H1 (cell line): Measurements from ENCODE around the gene GCSH. TPM values are rescaled to one million over a fixed set of nuclear protein-coding genes. Genes with fewer than 3 reads are reported as not detected.

Experiments used
- CTCF ChIA-PET: fragments of 300-600 bp; sonication (Branson Sonifier 250); formaldehyde crosslinking; loops from one replicate; lab custom pipeline; 2021; ENCODE audit not compliant: partially characterized antibody; lab: Charles Lee
- POLR2A ChIA-PET: fragments of 300-600 bp; sonication (Branson Sonifier 250); formaldehyde crosslinking; loops from one replicate; lab custom pipeline; 2021; ENCODE audit warnings: inconsistent platforms; ENCODE audit not compliant: partially characterized antibody; lab: Charles Lee
- DNase-seq, 2 experiments: peaks; one replicate each; pipeline versions ENCODE4 v3.0.0 to v3.0.0-alpha.2; 2010 to 2022; ENCODE audit warnings: low spot score in 2 of 2, low read depth in 1 of 2, mixed read lengths in 1 of 2
- FAIRE-seq: peaks from 2 replicates; lab custom pipeline; 2011; peaks lifted over from hg19 to GRCh38; lab: Jason Lieb, UNC
- H2AFZ ChIP-seq: 2 replicates; pipeline ENCODE4 v1.8.1; 2012; ENCODE audit warnings: low read length, inconsistent platforms
- H2AK5ac ChIP-seq: 2 replicates; pipeline ENCODE4 v1.6.1; 2013; ENCODE audit warnings: low read depth, low read length
- H2BK120ac ChIP-seq: replicated peaks from 2 replicates; pipeline ENCODE3; 2013; ENCODE audit warnings: low read depth, low read length, inconsistent platforms
- H2BK12ac ChIP-seq: 2 replicates; pipeline ENCODE4 v1.6.1; 2013; ENCODE audit warnings: low read depth, low read length
- H2BK15ac ChIP-seq: 2 replicates; pipeline ENCODE4 v1.6.1; 2013; ENCODE audit warnings: low read length
- H2BK20ac ChIP-seq: 2 replicates; pipeline ENCODE4 v1.6.1; 2013; ENCODE audit warnings: low read length
- H2BK5ac ChIP-seq: 2 replicates; pipeline ENCODE4 v1.6.1; 2013; ENCODE audit warnings: low read depth, low read length
- H3K14ac ChIP-seq: 2 replicates; pipeline ENCODE4 v1.6.1; 2013; ENCODE audit warnings: inconsistent platforms; ENCODE audit not compliant: insufficient read length
- H3K18ac ChIP-seq: 2 replicates; pipeline ENCODE4 v1.6.1; 2013; ENCODE audit warnings: low read length; ENCODE audit errors: extremely low read depth
- H3K23ac ChIP-seq: 2 replicates; pipeline ENCODE4 v1.6.1; 2013; ENCODE audit warnings: inconsistent platforms; ENCODE audit not compliant: insufficient read length
- H3K23me2 ChIP-seq: 2 replicates; pipeline ENCODE4 v1.6.1; 2013; ENCODE audit warnings: low read depth, low read length
- H3K27ac ChIP-seq: 2 replicates; pipeline ENCODE4 v1.6.1; 2011; ENCODE audit warnings: low read depth, low read length, inconsistent platforms
- H3K27me3 ChIP-seq, 4 experiments: replicated peaks in 1 of 4; 1 replicate in 1 of 4; 2 replicates in 3 of 4; pipeline versions ENCODE4 v1.6.1 to v1.8.1; 2011 to 2013; ENCODE audit warnings: low read length in 3 of 4, mild to moderate bottlenecking in 3 of 4, inconsistent platforms in 2 of 4, mixed read lengths in 2 of 4, moderate library complexity in 1 of 4; ENCODE audit not compliant: control insufficient read depth in 3 of 4, insufficient read depth in 3 of 4; ENCODE audit errors: extremely low read depth in 1 of 4
- H3K36me3 ChIP-seq, 4 experiments: 2 replicates each; pipeline versions ENCODE4 v1.6.1 to v1.8.1; 2011 to 2013; ENCODE audit warnings: mild to moderate bottlenecking in 4 of 4, low read length in 3 of 4, moderate library complexity in 2 of 4, control low read depth in 1 of 4, inconsistent platforms in 1 of 4; ENCODE audit not compliant: insufficient read depth in 4 of 4, control insufficient read depth in 2 of 4
- H3K4ac ChIP-seq: replicated peaks from 2 replicates; pipeline ENCODE3; 2013; ENCODE audit warnings: low read length, low read depth, mixed read lengths, inconsistent platforms; ENCODE audit not compliant: insufficient read length
- H3K4me1 ChIP-seq, 4 experiments: replicated peaks in 1 of 4; 1 replicate in 1 of 4; 2 replicates in 3 of 4; pipeline versions ENCODE4 v1.6.1 to v1.8.1; 2011 to 2013; ENCODE audit warnings: low read length in 3 of 4, inconsistent platforms in 2 of 4, mixed read lengths in 1 of 4; ENCODE audit not compliant: insufficient read depth in 4 of 4, control insufficient read depth in 3 of 4
- H3K4me2 ChIP-seq, 2 experiments: 2 replicates each; pipeline versions ENCODE4 v1.6.1 to v1.8.1; 2011 to 2013; ENCODE audit warnings: low read depth in 2 of 2, low read length in 2 of 2, control low read depth in 1 of 2, inconsistent platforms in 1 of 2, mild to moderate bottlenecking in 1 of 2; ENCODE audit not compliant: insufficient read depth in 1 of 2
- H3K4me3 ChIP-seq, 4 experiments: fragments of 200-600, 300-600 bp in 1 of 4; sonication (generic), shearing (Covaris generic), sonication (Bioruptor Twin) in 1 of 4; 2 replicates each; pipeline versions ENCODE4 v1.5.1 to v1.8.1; 2011 to 2016; ENCODE audit warnings: low read length in 4 of 4, low read depth in 3 of 4, control low read depth in 2 of 4, inconsistent platforms in 2 of 4, mild to moderate bottlenecking in 2 of 4, mixed read lengths in 1 of 4, moderate library complexity in 1 of 4; ENCODE audit not compliant: insufficient read depth in 2 of 4; ENCODE audit errors: extremely low read depth in 1 of 4
- H3K56ac ChIP-seq: replicated peaks from 2 replicates; pipeline ENCODE3; 2013; ENCODE audit warnings: low read depth, mild to moderate bottlenecking, mixed read lengths, low read length, inconsistent platforms; ENCODE audit not compliant: insufficient read length
- H3K79me1 ChIP-seq: 2 replicates; pipeline ENCODE4 v1.6.1; 2013; ENCODE audit warnings: low read depth, low read length, control low read depth
- H3K79me2 ChIP-seq, 2 experiments: 2 replicates each; pipeline versions ENCODE4 v1.6.1 to v1.8.1; 2012 to 2013; ENCODE audit warnings: low read length in 2 of 2, mild to moderate bottlenecking in 2 of 2, inconsistent platforms in 1 of 2; ENCODE audit not compliant: insufficient read depth in 2 of 2, control insufficient read depth in 1 of 2
- H3K9ac ChIP-seq, 4 experiments: replicated peaks in 1 of 4; 1 replicate in 1 of 4; 2 replicates in 3 of 4; pipeline versions ENCODE4 v1.6.1 to v1.8.1; 2011 to 2013; ENCODE audit warnings: low read depth in 3 of 4, low read length in 3 of 4, control low read depth in 2 of 4, mild to moderate bottlenecking in 2 of 4, moderate library complexity in 2 of 4, inconsistent platforms in 1 of 4; ENCODE audit errors: extremely low read depth in 1 of 4
- H3K9me3 ChIP-seq, 2 experiments: 2 replicates each; pipeline versions ENCODE4 v1.6.1 to v1.8.1; 2012 to 2013; ENCODE audit warnings: mild to moderate bottlenecking in 2 of 2, moderate library complexity in 2 of 2, control low read depth in 1 of 2, inconsistent platforms in 1 of 2, low read depth in 1 of 2, low read length in 1 of 2, mixed read lengths in 1 of 2; ENCODE audit not compliant: insufficient read depth in 2 of 2
- H4K20me1 ChIP-seq, 2 experiments: replicated peaks in 1 of 2; 2 replicates each; pipeline versions ENCODE3 to v1.8.1; 2011 to 2013; ENCODE audit warnings: inconsistent platforms in 2 of 2, low read length in 2 of 2, mild to moderate bottlenecking in 1 of 2; ENCODE audit not compliant: insufficient read depth in 2 of 2, control insufficient read depth in 1 of 2
- H4K5ac ChIP-seq: 2 replicates; pipeline ENCODE4 v1.6.1; 2013; ENCODE audit warnings: low read length, low read depth, mixed read lengths, inconsistent platforms; ENCODE audit not compliant: insufficient read length
- H4K8ac ChIP-seq: 2 replicates; pipeline ENCODE4 v1.8.0; 2013; ENCODE audit warnings: mild to moderate bottlenecking, moderate library complexity, low read length, inconsistent platforms; ENCODE audit not compliant: insufficient read depth; ENCODE audit errors: extremely low read depth
- H4K91ac ChIP-seq: replicated peaks from 2 replicates; pipeline ENCODE3; 2013; ENCODE audit warnings: low read length, mixed read lengths, inconsistent platforms; ENCODE audit not compliant: insufficient read length
- ASH2L ChIP-seq: fragments of 200-600, 300-600 bp; sonication (generic); IDR thresholded peaks from one replicate; pipeline ENCODE4 v1.7.1; 2017; ENCODE audit warnings: low read length
- CBX5 ChIP-seq: fragments of 300-800, 300-1000 bp; sonication (generic); IDR thresholded peaks from 2 replicates; pipeline ENCODE4 v1.7.1; 2016; ENCODE audit warnings: antibody characterized with exemption, low read length, low read depth
- CEBPB ChIP-seq: IDR thresholded peaks from 2 replicates; pipeline ENCODE4 v1.6.1; 2012; ENCODE audit warnings: low read depth, low read length
- CHD2 ChIP-seq: IDR thresholded peaks from 2 replicates; pipeline ENCODE4 v1.6.1; 2012; ENCODE audit warnings: low read length, improper control_type of control experiment
- CTCF ChIP-seq, 3 experiments: IDR thresholded peaks; 1 replicate in 2 of 3; 2 replicates in 1 of 3; pipeline versions ENCODE4 v1.5.1 to v1.6.1; 2011; ENCODE audit warnings: low read length in 3 of 3, mild to moderate bottlenecking in 3 of 3, inconsistent platforms in 2 of 3, low read depth in 1 of 3, moderate library complexity in 1 of 3; ENCODE audit not compliant: insufficient read depth in 1 of 3; ENCODE audit errors: control extremely low read depth in 1 of 3
- EP300 ChIP-seq, 2 experiments: IDR thresholded peaks; 1 replicate in 1 of 2; 2 replicates in 1 of 2; pipeline ENCODE4 v1.6.1; 2011 to 2012; ENCODE audit warnings: low read depth in 2 of 2, low read length in 2 of 2, mild to moderate bottlenecking in 2 of 2, borderline replicate concordance in 1 of 2, inconsistent platforms in 1 of 2, moderate library complexity in 1 of 2
- RFX5 ChIP-seq: IDR thresholded peaks from 2 replicates; pipeline ENCODE4 v1.6.1; 2011; ENCODE audit warnings: low read depth, low read length, improper control_type of control experiment, borderline replicate concordance
- RNF2 ChIP-seq: fragments of 200-900, 300-1000 bp; sonication (generic); IDR thresholded peaks from 2 replicates; pipeline ENCODE4 v1.7.1; 2016; ENCODE audit warnings: borderline replicate concordance, low read depth, mild to moderate bottlenecking, antibody characterized with exemption, low read length; ENCODE audit not compliant: poor library complexity, severe bottlenecking; ENCODE audit errors: missing control alignments
- RXRA ChIP-seq: IDR thresholded peaks from 2 replicates; pipeline ENCODE4 v1.6.1; 2011; ENCODE audit warnings: low read depth, mild to moderate bottlenecking, low read length, moderate library complexity; ENCODE audit not compliant: insufficient read depth
- SP2 ChIP-seq: IDR thresholded peaks from 2 replicates; pipeline ENCODE4 v1.6.1; 2012; ENCODE audit warnings: mild to moderate bottlenecking, low read length, inconsistent platforms
- TEAD4 ChIP-seq: IDR thresholded peaks from 2 replicates; pipeline ENCODE4 v1.6.1; 2012; ENCODE audit warnings: low read depth, low read length, inconsistent platforms, mixed read lengths
- WGBS, 2 experiments: shearing (Covaris generic) in 1 of 2; methylation state at CpG; one replicate each; pipeline versions ENCODE4 v1.1.6 to v1.1.7; 2013 to 2015; ENCODE audit warnings: low lambda C conversion rate in 2 of 2, mixed read lengths in 2 of 2, inconsistent platforms in 1 of 2, low coverage in 1 of 2, missing lambda C conversion rate in 1 of 2; ENCODE audit not compliant: insufficient replicate concordance in 2 of 2, insufficient coverage in 1 of 2, insufficient read length in 1 of 2; ENCODE audit errors: extremely low coverage in 1 of 2, missing lambda C conversion rate in 1 of 2; 5-methylcytosine and 5-hydroxymethylcytosine counted together
- polyA plus RNA-seq, 7 experiments: library from polyadenylated mRNA; depleted of rRNA in 3 of 7; stranded (reverse) in 5 of 7; unstranded in 2 of 7; fragments of >200 nt in 5 of 7; fragments of 200-250 nt in 2 of 7; gene quantifications; 1 replicate in 5 of 7; 2 replicates in 1 of 7; 4 replicates in 1 of 7; pipeline versions ENCODE4 v1.2.1 to v1.2.3, GENCODE V29; 2011 to 2013; ENCODE audit warnings: missing spikeins in 2 of 7, mixed read lengths in 2 of 7
- total RNA-seq: library from RNA; stranded (reverse); fragmentation: NEBNext Ultra II Directional; extraction: Animal tissue kit (Norgen Biotek cat#: 25700); gene quantifications from 2 replicates; pipeline ENCODE4 v1.2.1, GENCODE V29; 2021

Gene GCSH
- total and polyA plus RNA-seq, 2 of the 8 experiments (the other 6 are each of a cell fraction or from before 2014, with no cell fraction given), result 28.2 to 108 TPM

GRCh38 chr16:81067166-81067565 lies 29.0 kb downstream of the GCSH start:
- Histone ChIP-seq H3K79me2 (no peaks in the 10 kb centered on the region), H3K56ac (no peak overlapping the region), H2BK20ac (no peak overlapping the region), H3K4me1 (no peaks in the 10 kb centered on the region), H3K4me3 (no peak overlapping the region), H2BK12ac (no peak overlapping the region), H3K18ac (no peak overlapping the region), H3K79me1 (no peaks in the 10 kb centered on the region), H3K27ac (no peak overlapping the region), H3K36me3 (no peaks in the 10 kb centered on the region), H3K4me2 (no peak overlapping the region), H3K14ac (no peak overlapping the region), H4K20me1 (no peaks in the 10 kb centered on the region), H3K4ac (no peak overlapping the region), H2AFZ (no peak overlapping the region), H4K8ac (no peak overlapping the region), H2BK5ac (no peak overlapping the region), H3K9me3 (no peaks in the 10 kb centered on the region), H3K9ac (no peak overlapping the region), H2BK120ac (no peak overlapping the region), H4K91ac (no peak overlapping the region), H2AK5ac (no peak overlapping the region), H4K5ac (no peak overlapping the region), H3K27me3 (no peaks in the 10 kb centered on the region), H3K23me2 (no peaks in the 10 kb centered on the region), H2BK15ac (no peak overlapping the region), H3K23ac (no peak overlapping the region)
- FAIRE-seq (no peak), DNase-seq (no peak)
- ChIA-PET CTCF (interaction anchor here (0.6 to 1.5 kb wide), 2 partner anchors 27 to 138 kb away, joined by 3 read pairs; no protein-coding TSS in a partner anchor), POLR2A (interaction anchor here (1.1 to 2.3 kb wide), 2 partner anchors 10 to 27 kb away, joined by 3 to 11 read pairs; partner anchors contain the start of gene C16orf46)
- WGBS, 2 experiments, result 100% methylated on average over 1 of the region's 1 CpG; no CpG with 5 or more reads in 1 of the 2 experiments
- no peak for TF ChIP-seq CTCF (IDR thresholded peaks at IDR 0.05; ENCODE audit: control extremely low read depth in 1 of 3, insufficient read depth in 1 of 3, low read depth in 1 of 3, low read length in 3 of 3)
- no peak for TF ChIP-seq EP300 (IDR thresholded peaks at IDR 0.05; ENCODE audit: borderline replicate concordance in 1 of 2, low read depth in 2 of 2, low read length in 2 of 2)
- no peak for TF ChIP-seq ASH2L
- TF ChIP-seq RXRA, result no peak
- no peak for TF ChIP-seq CHD2
- no peak for TF ChIP-seq TEAD4
- no peak for TF ChIP-seq CBX5
- no peak for TF ChIP-seq SP2
- no peak for TF ChIP-seq CEBPB
- TF ChIP-seq RNF2, result no peak
- no peak for TF ChIP-seq RFX5
